ENCODE measurements around the gene MINK1. TPM values are rescaled to one million over a fixed set of nuclear protein-coding genes. Genes with fewer than 3 reads are reported as not detected.
"Not testable (repeated sequence)": the region's sequence is repeated elsewhere in the genome, so short reads cannot be mapped to it uniquely, and the experiment has no call there.

The MINK1 gene
- total RNA-seq, 1 donor from 2014 or later = 45.6 TPM

DNA sequence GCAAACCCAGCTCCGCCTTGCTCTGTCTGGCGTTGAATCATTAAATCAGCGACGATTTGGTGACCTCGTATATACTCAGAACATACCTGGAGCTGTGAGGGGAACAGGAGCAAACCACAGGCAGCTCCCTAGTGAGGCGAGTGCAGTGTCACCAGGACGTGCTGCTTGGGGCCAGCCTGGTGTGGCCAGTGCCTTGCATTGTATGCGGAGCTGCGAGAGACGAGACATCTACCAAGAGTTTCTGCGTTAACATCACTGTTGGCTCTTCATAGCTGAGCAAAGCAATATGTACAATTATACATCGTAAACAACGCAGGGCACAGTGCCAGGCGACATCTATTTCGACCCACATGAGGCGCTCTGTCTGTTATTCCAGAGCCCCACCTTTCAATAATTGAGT is 27.9 kb downstream of the MINK1 start:
- TF ChIP-seq, protein P1, sequence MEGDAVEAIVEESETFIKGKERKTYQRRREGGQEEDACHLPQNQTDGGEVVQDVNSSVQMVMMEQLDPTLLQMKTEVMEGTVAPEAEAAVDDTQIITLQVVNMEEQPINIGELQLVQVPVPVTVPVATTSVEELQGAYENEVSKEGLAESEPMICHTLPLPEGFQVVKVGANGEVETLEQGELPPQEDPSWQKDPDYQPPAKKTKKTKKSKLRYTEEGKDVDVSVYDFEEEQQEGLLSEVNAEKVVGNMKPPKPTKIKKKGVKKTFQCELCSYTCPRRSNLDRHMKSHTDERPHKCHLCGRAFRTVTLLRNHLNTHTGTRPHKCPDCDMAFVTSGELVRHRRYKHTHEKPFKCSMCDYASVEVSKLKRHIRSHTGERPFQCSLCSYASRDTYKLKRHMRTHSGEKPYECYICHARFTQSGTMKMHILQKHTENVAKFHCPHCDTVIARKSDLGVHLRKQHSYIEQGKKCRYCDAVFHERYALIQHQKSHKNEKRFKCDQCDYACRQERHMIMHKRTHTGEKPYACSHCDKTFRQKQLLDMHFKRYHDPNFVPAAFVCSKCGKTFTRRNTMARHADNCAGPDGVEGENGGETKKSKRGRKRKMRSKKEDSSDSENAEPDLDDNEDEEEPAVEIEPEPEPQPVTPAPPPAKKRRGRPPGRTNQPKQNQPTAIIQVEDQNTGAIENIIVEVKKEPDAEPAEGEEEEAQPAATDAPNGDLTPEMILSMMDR (IDR thresholded peaks at IDR 0.05) = no peak
- Histone ChIP-seq H3K4me3 (no peak overlapping the region), H3K4me1 (peaks cover 0 to 13% of the 10 kb centered on the region in 2 donors)

DNA sequence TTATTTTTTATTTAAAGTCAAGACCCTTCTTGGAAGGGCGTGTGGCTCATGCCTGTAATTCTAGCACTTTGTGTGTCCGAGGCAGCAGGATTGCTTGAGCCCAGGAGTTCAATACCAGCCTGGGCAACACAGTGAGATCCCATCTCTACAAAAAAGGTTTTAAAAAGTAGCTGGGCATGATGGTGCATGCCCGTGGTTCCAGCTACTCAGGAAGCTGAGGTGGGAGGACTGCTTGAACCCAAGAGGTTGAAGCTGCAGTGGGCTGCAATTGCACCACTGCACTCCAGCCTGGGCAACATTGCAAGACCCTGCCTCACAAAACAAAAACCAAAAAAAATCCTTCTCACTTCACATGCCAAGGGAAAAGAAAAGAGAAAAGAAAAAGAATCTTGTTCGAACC is 29.6 kb downstream of the MINK1 start:
- Histone ChIP-seq H3K9me3 (no peaks in the 10 kb centered on the region), H3K36me3 (peaks cover 0 to 5% of the 10 kb centered on the region in 2 donors), H3K27me3 (no peaks in the 10 kb centered on the region), H3K27ac (no peak overlapping the region), H3K4me1 (peaks cover 0 to 11% of the 10 kb centered on the region in 2 donors), H3K4me3 (no peak overlapping the region)
- intact Hi-C loops (cut with DNase I) = no loop called here
- TF ChIP-seq, protein P1 (IDR thresholded peaks at IDR 0.05) = no peak
- DNase-seq (ENCODE audit: low spot score in 2 of 2) = no peak

More for the DNA sequence above, 27.9 kb downstream of the MINK1 start:
- intact Hi-C loops (cut with DNase I) = no loop called here
- H3K9me3 ChIP-seq = no peaks in the 10 kb centered on the region
- no peak overlapping the region for H3K27ac ChIP-seq
- H3K36me3 ChIP-seq = peaks cover 0 to 5% of the 10 kb centered on the region in 2 donors
- DNase-seq (ENCODE audit: low spot score in 2 of 2) = no peak
- H3K27me3 ChIP-seq = no peaks in the 10 kb centered on the region

GRCh38 chr17:4863321-4863720 is 30.2 kb downstream of the MINK1 start:
- peaks cover 0 to 6% of the 10 kb centered on the region in 2 donors for H3K4me1 ChIP-seq
- peaks cover 0 to 5% of the 10 kb centered on the region in 2 donors for H3K36me3 ChIP-seq
- no peak for DNase-seq (ENCODE audit: low spot score in 2 of 2)
- H3K27ac ChIP-seq = no peak overlapping the region
- TF ChIP-seq, protein P1 (IDR thresholded peaks at IDR 0.05) = no peak
- H3K9me3 ChIP-seq = no peaks in the 10 kb centered on the region
- intact Hi-C loops (cut with DNase I) = no loop called here
- H3K27me3 ChIP-seq = no peaks in the 10 kb centered on the region
- H3K4me3 ChIP-seq = no peak overlapping the region

DNA sequence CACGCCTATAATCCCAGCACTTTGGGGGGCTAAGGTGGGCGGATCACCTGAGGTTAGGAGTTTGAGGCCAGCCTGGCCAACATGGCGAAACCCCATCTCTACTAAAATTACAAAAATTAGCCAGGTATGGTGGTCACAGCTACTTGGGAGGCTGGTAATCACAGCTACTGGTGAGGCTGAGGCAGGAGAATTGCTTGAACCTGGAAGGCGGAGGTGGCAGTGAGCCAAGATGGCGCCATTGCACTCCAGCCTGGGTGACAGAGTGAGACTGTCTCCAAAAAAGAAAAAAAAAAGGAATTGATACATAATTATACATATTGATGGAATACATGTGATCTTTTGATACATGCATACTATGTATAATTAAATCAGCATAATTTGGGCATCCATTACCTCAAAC is 34.4 kb downstream of the MINK1 start:
- H3K36me3 ChIP-seq; DNase-seq (ENCODE audit: low spot score in 2 of 2); intact Hi-C loops (cut with DNase I): not testable (repeated sequence)

DNA sequence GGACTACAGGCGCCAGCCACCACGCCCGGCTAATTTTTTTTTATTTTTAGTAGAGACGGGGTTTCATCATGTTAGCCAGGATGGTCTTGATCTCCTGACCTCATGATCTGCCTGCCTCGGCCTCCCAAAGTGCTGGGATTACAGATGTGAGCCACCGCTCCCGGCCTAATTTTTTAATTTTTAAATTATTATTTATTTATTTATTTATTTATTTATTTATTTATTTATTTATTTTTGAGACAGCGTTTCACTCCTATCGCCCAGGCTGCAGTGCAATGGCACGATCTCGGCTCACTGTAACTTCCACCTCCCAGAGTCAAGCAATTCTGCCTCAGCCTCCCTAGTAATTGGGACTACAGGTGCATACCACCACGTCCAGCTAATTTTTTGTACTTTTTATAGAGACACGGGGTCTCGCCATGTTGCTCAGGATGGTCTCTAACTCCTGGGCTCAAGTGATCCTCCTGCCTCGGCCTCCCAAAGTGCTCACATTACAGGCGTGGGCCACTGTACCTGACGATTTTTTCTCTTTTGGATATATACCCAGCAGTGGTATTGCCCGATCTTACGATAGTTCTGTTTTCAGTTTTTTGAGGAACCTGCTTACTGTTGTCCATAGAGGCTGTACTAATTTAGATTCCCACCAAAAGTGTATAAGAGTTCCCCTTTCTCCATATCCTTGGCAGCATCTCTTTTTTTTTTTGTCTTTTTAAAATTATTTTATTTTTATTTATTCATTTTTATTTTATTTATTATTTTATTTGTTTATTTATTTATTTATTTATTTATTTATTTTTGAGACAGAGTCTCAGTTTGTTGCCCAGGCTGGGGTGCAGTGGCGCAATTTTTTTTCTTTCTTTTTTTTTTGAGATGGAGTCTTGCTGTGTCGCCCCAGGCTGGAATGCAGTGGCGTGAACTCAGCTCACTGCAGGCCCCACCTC is 36.2 kb downstream of the MINK1 start:
- intact Hi-C loops (cut with DNase I); H3K4me1 ChIP-seq; H3K36me3 ChIP-seq; H3K4me3 ChIP-seq; H3K9me3 ChIP-seq; H3K27me3 ChIP-seq; DNase-seq (ENCODE audit: low spot score in 2 of 2); H3K27ac ChIP-seq: not testable (repeated sequence)

More for the DNA sequence above, 34.4 kb downstream of the MINK1 start:
- not testable (repeated sequence) for H3K4me3 ChIP-seq, H3K9me3 ChIP-seq, H3K27me3 ChIP-seq, H3K27ac ChIP-seq, H3K4me1 ChIP-seq

GRCh38 chr17:4870855-4871254 is 37.7 kb downstream of the MINK1 start:
- TF ChIP-seq, protein P1 (IDR thresholded peaks at IDR 0.05) = no peak
- H3K27me3 ChIP-seq = no peaks in the 10 kb centered on the region
- H3K4me1 ChIP-seq = no peaks in the 10 kb centered on the region
- H3K9me3 ChIP-seq = no peaks in the 10 kb centered on the region
- DNase-seq (ENCODE audit: low spot score in 2 of 2) = no peak
- H3K4me3 ChIP-seq = no peak overlapping the region
- no peak overlapping the region for H3K27ac ChIP-seq
- no peaks in the 10 kb centered on the region for H3K36me3 ChIP-seq
- intact Hi-C loops (cut with DNase I) = no loop called here
